ENCODE results near the gene POLE. TPM values are rescaled to one million over a fixed set of nuclear protein-coding genes. Genes with fewer than 3 reads are reported as not detected.

Gene POLE
- total RNA-seq, 1 experiment from 2014 or later: 147 TPM

DNA sequence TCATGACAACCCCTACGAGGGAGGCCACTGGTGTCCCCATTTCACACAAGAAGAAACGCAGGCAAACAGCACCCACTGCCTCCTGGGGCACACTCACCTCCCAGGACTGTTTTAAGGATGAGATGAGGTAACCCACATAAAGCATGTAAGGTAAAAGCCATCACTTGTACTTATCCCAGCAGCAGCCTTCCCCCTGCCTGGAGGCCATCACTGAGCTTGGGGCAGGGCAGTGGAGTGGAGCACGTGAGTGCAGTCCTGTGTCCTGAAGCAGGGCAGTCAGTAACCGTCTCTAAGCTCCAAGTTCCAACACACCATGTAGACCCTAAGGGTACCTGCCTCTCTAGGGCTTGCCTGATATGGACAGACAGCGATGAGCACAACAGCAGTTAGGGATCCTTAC is 1.7 kb downstream of the POLE start:
- Mint-ChIP-seq H3K9me3 (no peaks in the 10 kb centered on the region; a peak in 1 of 5 replicates), H3K4me3 (peak overlapping the region; percentile 72 to 78), H3K4me1 (peaks cover 15 to 20% of the 10 kb centered on the region in 2 experiments), H3K27ac (no peak overlapping the region), H3K27me3 (ENCODE audit: low read depth) (peaks cover 6% of the 10 kb centered on the region), H3K36me3 (ENCODE audit: insufficient read depth in 1 of 3, low read depth in 3 of 3) (peaks cover 15 to 26% (median 17%) of the 10 kb centered on the region in 3 experiments)
- Histone ChIP-seq H2AFZ (ENCODE audit: low read length) (no peak overlapping the region), H3K9me3 (ENCODE audit: control insufficient read depth, low read depth, low read length) (no peaks in the 10 kb centered on the region), H4K20me1 (ENCODE audit: control insufficient read depth, insufficient read depth, insufficient read length) (no peaks in the 10 kb centered on the region), H2BK12ac (ENCODE audit: insufficient read length, low read depth, low read length) (no peak overlapping the region), H3K18ac (ENCODE audit: insufficient read length, low read depth, low read length) (no peak overlapping the region), H3K27me3 (ENCODE audit: insufficient read depth, low read length) (peaks cover 7% of the 10 kb centered on the region), H3K79me1 (ENCODE audit: insufficient read depth, low read depth, low read length, poor library complexity, severe bottlenecking) (no peaks in the 10 kb centered on the region), H3K4me1 (ENCODE audit: insufficient read depth, low read length) (no peaks in the 10 kb centered on the region; the same call in 1 of the 2 replicates), H4K8ac (replicated peaks; ENCODE audit: insufficient read length, low read depth, low read length) (no peak overlapping the region), H3K56ac (ENCODE audit: insufficient read length, low read depth, low read length) (no peak overlapping the region), H3K79me2 (ENCODE audit: insufficient read depth, low read length) (peaks cover 10% of the 10 kb centered on the region; the same call in 1 of the 2 replicates), H3K4me2 (ENCODE audit: insufficient read depth, insufficient read length, low read length) (no peak overlapping the region), H3K14ac (ENCODE audit: insufficient read depth, low read length) (no peak overlapping the region), H3T11ph (ENCODE audit: low read length) (no peak overlapping the region), H3K23ac (ENCODE audit: insufficient read length, low read depth, low read length) (no peak overlapping the region), H4K91ac (ENCODE audit: insufficient read length, low read depth, low read length) (no peak overlapping the region), H3K9ac (ENCODE audit: extremely low read depth, insufficient read length, low read length) (no peak overlapping the region), H4K5ac (ENCODE audit: insufficient read length, low read depth, low read length) (no peak overlapping the region), H2BK120ac (ENCODE audit: low read depth, low read length, poor library complexity, severe bottlenecking) (no peak overlapping the region), H2AK5ac (ENCODE audit: insufficient read length, low read length) (no peak overlapping the region), H2BK15ac (ENCODE audit: low read depth, low read length) (no peak overlapping the region), H2BK5ac (ENCODE audit: insufficient read length, low read length) (no peak overlapping the region), H3K23me2 (ENCODE audit: insufficient read length, low read depth, low read length, poor library complexity, severe bottlenecking) (peaks cover 5% of the 10 kb centered on the region), H3K4ac (ENCODE audit: low read depth, low read length) (no peak overlapping the region), H2BK20ac (ENCODE audit: low read depth, low read length, poor library complexity, severe bottlenecking) (no peak overlapping the region), H3K27ac (ENCODE audit: insufficient read length, low read depth, low read length) (no peak overlapping the region)
- TF ChIP-seq, protein P1, sequence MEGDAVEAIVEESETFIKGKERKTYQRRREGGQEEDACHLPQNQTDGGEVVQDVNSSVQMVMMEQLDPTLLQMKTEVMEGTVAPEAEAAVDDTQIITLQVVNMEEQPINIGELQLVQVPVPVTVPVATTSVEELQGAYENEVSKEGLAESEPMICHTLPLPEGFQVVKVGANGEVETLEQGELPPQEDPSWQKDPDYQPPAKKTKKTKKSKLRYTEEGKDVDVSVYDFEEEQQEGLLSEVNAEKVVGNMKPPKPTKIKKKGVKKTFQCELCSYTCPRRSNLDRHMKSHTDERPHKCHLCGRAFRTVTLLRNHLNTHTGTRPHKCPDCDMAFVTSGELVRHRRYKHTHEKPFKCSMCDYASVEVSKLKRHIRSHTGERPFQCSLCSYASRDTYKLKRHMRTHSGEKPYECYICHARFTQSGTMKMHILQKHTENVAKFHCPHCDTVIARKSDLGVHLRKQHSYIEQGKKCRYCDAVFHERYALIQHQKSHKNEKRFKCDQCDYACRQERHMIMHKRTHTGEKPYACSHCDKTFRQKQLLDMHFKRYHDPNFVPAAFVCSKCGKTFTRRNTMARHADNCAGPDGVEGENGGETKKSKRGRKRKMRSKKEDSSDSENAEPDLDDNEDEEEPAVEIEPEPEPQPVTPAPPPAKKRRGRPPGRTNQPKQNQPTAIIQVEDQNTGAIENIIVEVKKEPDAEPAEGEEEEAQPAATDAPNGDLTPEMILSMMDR (conservative IDR thresholded peaks at IDR 0.05): no peak
- no peak for DNase-seq
- no CpG with 5 or more reads among the region's 5 CpGs for WGBS (ENCODE audit: extremely low coverage, insufficient read length, low lambda C conversion rate)

Data from H9 (cell line).